ENCODE data around the gene SUSD1.
A peak's percentile ranks its signal among the peaks of the same experiment; 100 is the strongest.
"Not testable (repeated sequence)": the region's sequence is repeated elsewhere in the genome, so short reads cannot be mapped to it uniquely, and the experiment has no call there.

SUSD1 gene

GRCh38 chr9:112173489-112174221 lies 1.4 kb downstream of the SUSD1 start:
- DNase-seq: no peak

GRCh38 chr9:112170968-112171367 lies 4.1 kb downstream of the SUSD1 start:
- no peak for DNase-seq

GRCh38 chr9:112170235-112170634 lies 4.9 kb downstream of the SUSD1 start:
- no peak for DNase-seq

GRCh38 chr9:112169368-112169767 lies 5.7 kb downstream of the SUSD1 start:
- no peak for DNase-seq

- peak; percentile 22 for DNase-seq
These were observed 6.9 kb downstream of the SUSD1 start for GRCh38 chr9:112168197-112168596.

GRCh38 chr9:112166176-112167140 lies 8.6 kb downstream of the SUSD1 start:
- DNase-seq: no peak

DNA sequence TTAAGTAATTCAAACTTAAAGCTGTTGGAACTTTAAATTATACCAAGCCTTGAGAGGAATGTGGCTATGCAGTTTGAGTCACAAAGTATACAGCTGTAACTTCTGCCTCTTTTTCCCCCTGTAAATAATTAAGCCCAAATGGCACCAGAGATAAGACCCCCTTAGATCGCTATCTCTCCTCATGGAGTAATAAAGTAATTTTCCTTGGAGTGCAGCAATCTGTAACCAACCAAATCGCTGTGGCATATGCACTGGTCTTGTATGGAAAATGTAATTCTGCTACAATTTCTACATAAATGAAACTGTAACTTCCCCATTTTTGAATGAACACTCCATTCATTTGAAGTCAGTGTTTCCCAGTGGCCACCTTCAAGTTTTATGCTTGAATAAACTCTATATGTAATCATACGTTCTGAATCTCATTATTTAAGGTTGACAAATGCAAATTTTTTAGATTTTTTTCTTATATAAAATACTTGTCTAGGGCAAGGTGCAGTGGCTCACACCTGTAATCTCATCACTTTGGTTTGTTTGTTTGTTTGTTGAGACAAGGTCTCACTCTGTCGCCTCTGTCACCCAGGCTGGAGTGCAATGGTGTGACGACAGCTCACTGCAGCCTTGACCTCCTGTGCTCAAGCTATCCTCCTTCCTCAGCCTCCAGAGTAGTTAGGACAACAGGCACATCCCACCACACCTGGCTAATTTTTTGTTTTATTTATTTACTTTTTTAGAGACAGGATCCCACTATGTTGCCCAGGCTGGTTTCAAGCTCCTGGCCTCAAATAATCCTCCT lies 12.3 kb downstream of the SUSD1 start:
- no peak for DNase-seq

GRCh38 chr9:112159781-112160180 lies 15.3 kb downstream of the SUSD1 start:
- DNase-seq: no peak

GRCh38 chr9:112158656-112159367 lies 16.3 kb downstream of the SUSD1 start:
- no peak for DNase-seq

- DNase-seq: no peak
These were observed 17.1 kb downstream of the SUSD1 start for GRCh38 chr9:112157961-112158360.

- no peak for DNase-seq
These were observed 18.0 kb downstream of the SUSD1 start for GRCh38 chr9:112157087-112157486.

- no peak for DNase-seq
These were observed 25.9 kb downstream of the SUSD1 start for GRCh38 chr9:112149211-112149610.

DNA sequence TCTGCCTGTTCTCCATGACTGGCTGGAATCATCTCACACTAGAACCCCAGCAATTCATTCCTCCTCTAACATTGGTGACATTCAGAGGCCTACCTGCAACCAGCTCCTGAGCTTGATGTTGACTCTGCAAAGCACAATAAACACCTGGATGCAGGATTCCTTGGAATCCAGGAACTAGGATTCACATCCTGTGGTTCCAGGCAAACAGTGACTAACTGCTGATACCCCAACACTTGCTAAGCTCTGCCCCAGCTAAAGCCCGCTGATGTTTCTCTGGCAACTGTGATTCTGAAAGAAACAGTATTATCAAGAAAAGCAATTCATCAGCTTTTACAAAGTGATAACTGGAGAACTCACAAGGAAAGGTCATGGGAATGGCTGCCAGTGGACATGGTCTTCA lies 29.2 kb downstream of the SUSD1 start:
- DNase-seq: no peak

GRCh38 chr9:112144807-112145206 lies 30.3 kb downstream of the SUSD1 start:
- DNase-seq: no peak

DNA sequence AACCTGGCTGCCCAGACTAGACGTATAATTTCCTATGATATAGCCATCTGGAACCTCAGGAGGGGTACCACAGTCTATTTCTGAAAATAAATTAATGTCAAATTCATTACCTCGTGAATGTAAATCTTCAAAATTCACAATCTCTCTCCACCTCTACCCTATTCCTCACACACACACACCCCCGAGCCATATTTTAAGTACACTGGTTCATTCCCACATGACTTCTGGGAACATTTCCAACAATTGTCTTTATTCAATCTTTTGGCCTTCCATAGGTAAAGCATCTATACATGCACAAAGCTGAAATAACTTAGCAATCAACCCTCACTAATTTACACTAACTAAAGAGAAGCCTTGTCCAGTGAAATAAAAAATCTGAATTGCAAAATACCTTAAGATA lies 32.7 kb downstream of the SUSD1 start:
- DNase-seq: no peak

- no peak for DNase-seq
These were observed 34.2 kb downstream of the SUSD1 start for GRCh38 chr9:112140936-112141335.

DNA sequence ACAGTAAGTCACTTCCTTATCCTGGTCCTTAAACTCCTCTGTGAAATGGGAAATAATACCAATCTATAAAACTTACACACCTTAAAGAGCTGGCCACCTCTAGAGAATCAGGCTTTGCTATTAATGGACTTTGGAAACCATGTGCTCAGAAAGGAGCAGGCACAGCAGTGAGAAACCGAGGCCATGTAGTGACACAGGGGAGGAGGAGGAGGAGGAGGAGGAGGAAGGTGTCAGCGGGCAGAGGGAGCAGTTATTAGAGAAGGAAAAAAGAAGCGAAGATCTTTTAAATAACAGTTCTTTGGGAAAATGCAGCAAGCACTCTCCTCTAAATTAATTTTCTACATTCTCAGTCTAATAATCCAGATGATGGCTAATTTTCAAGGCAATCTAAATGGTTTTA lies 38.0 kb downstream of the SUSD1 start:
- DNase-seq: no peak

- DNase-seq: no peak
These were observed 39.4 kb downstream of the SUSD1 start for GRCh38 chr9:112135706-112136105.

GRCh38 chr9:112133806-112134205 lies 41.3 kb downstream of the SUSD1 start:
- not testable (repeated sequence) for DNase-seq

DNA sequence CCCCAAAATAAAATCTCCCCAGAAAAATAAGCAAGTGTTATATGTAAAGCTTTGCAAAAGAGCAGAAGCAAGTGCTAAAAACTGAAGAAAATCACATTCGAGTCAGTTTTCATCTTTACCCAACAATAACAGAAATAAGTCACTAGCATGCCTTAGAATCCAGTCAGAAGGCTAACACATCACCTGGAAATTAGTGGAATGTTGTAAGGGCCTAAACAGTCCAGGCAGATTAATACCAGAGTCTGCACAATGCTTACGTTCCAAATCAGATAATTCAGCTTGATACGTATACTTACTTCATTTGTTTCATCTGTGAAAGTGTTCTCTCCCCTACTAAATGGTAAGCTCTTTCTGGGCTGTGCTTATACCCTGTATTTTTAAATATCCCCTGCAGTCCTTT lies 42.7 kb downstream of the SUSD1 start:
- no peak for DNase-seq

DNA sequence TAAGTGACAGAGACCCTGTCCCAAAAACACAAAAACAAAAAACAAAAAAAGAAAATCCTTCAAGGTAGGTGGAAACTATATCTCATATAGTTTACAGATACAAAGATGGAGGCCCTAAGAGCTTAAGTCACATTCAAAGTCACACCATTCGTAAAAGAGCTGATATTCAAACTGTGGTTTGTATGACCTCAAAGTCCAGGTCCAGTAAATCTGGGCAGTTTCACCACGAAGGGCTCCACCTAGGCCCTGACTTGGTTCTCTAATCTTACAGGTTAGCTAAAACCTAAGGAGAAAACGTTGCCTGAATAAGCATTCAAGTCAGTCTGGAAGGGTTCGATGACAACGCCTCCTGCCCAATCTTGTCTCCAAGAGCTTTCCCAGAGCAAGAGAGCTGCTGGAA lies 44.1 kb downstream of the SUSD1 start:
- DNase-seq: no peak

GRCh38 chr9:112130347-112130746 lies 44.8 kb downstream of the SUSD1 start:
- no peak for DNase-seq

GRCh38 chr9:112129246-112129645 lies 45.9 kb downstream of the SUSD1 start:
- DNase-seq: no peak

Data from CD4-positive, alpha-beta T cell treated with Interleukin-17A for 4 hours (primary cell).